HepG2 (cell line): Measurements from ENCODE around the gene DBN1. TPM values are rescaled to one million over a fixed set of nuclear protein-coding genes. Genes with fewer than 3 reads are reported as not detected.

ENCODE experiments used
- ARID3A ChIP-seq: IDR thresholded peaks from 2 replicates; pipeline ENCODE4 v1.6.1; 2012; ENCODE audit warnings: low read depth, low read length, improper control_type of control experiment
- CBFB ChIP-seq: sonication (generic); formaldehyde crosslinking; IDR thresholded peaks from 2 replicates; pipeline ENCODE4 v1.4.0; 2020; ENCODE audit warnings: missing genetic modification reagents
- GLI4 ChIP-seq: sonication (generic); formaldehyde crosslinking; IDR thresholded peaks from 2 replicates; pipeline ENCODE4 v1.5.1; 2020; ENCODE audit warnings: missing genetic modification reagents, mild to moderate bottlenecking, moderate library complexity, borderline replicate concordance
- MAZ ChIP-seq, 2 experiments: sonication (generic) in 1 of 2; formaldehyde crosslinking in 1 of 2; IDR thresholded peaks; 2 replicates each; pipeline versions ENCODE4 v1.5.0 to v1.6.1; 2012 to 2020; ENCODE audit warnings: low read depth in 2 of 2, mild to moderate bottlenecking in 2 of 2, borderline replicate concordance in 1 of 2, improper control_type of control experiment in 1 of 2, low read length in 1 of 2, missing genetic modification reagents in 1 of 2, moderate library complexity in 1 of 2
- NFATC3 ChIP-seq: sonication (generic); formaldehyde crosslinking; IDR thresholded peaks from 2 replicates; pipeline ENCODE4 v1.5.1; 2020; ENCODE audit warnings: mild to moderate bottlenecking, missing genetic modification reagents
- POGK ChIP-seq: sonication (generic); formaldehyde crosslinking; conservative IDR thresholded peaks from 2 replicates; pipeline ENCODE4 v1.8.0; 2022; ENCODE audit warnings: mild to moderate bottlenecking, moderate library complexity, missing genetic modification reagents
- POGZ ChIP-seq: sonication (generic); formaldehyde crosslinking; IDR thresholded peaks from 2 replicates; pipeline ENCODE4 v1.4.0; 2020; ENCODE audit warnings: mild to moderate bottlenecking, missing genetic modification reagents
- ZBTB14 ChIP-seq: sonication (generic); formaldehyde crosslinking; IDR thresholded peaks from 2 replicates; pipeline ENCODE4 v1.4.0; 2020; ENCODE audit warnings: missing genetic modification reagents
- ZBTB39 ChIP-seq: sonication (generic); formaldehyde crosslinking; IDR thresholded peaks from 2 replicates; pipeline ENCODE4 v1.5.0; 2020; ENCODE audit warnings: missing genetic modification reagents
- ZGPAT ChIP-seq: IDR thresholded peaks from 2 replicates; pipeline ENCODE4 v1.6.1; 2016; ENCODE audit warnings: mild to moderate bottlenecking
- ZNF207 ChIP-seq: fragments of 450-650 bp; IDR thresholded peaks from 2 replicates; pipeline ENCODE4 v1.6.1; 2016; ENCODE audit warnings: antibody characterized with exemption, borderline replicate concordance
- ZNF589 ChIP-seq: sonication (generic); formaldehyde crosslinking; conservative IDR thresholded peaks from 2 replicates; pipeline ENCODE4 v1.8.0; 2022; ENCODE audit warnings: mild to moderate bottlenecking, moderate library complexity, missing genetic modification reagents
- ZNF614 ChIP-seq: IDR thresholded peaks from 2 replicates; pipeline ENCODE4 v1.6.1; 2018; ENCODE audit warnings: missing biosample characterization, missing genetic modification reagents, inconsistent platforms, borderline replicate concordance
- ZNF710 ChIP-seq: sonication (generic); formaldehyde crosslinking; IDR thresholded peaks from 2 replicates; pipeline ENCODE4 v1.5.0; 2020; ENCODE audit warnings: mild to moderate bottlenecking, missing genetic modification reagents, borderline replicate concordance
- ZNF720 ChIP-seq: sonication (generic); formaldehyde crosslinking; IDR thresholded peaks from 2 replicates; pipeline ENCODE4 v1.4.0; 2020; ENCODE audit warnings: missing genetic modification reagents
- polyA plus RNA-seq, 8 experiments: library from polyadenylated mRNA; depleted of rRNA in 3 of 8; stranded (reverse) in 7 of 8; unstranded in 1 of 8; fragments of >200 nt; fragmentation: Illumina TruSeq in 4 of 8; extraction: Trizol in 4 of 8; gene quantifications; 2 replicates each; pipeline versions ENCODE4 v1.2.1 to v1.2.3, GENCODE V29; 2011 to 2016; ENCODE audit warnings: low read depth in 4 of 8, missing spikeins in 1 of 8, mixed read lengths in 1 of 8; ENCODE audit not compliant: insufficient read depth in 1 of 8
- total RNA-seq, 5 experiments: library from RNA; depleted of rRNA; stranded (reverse); fragments of >200 nt; fragmentation: Illumina TruSeq; extraction: Trizol; gene quantifications; 2 replicates each; pipeline ENCODE4 v1.2.3, GENCODE V29; 2016; ENCODE audit warnings: low read depth in 1 of 5

DBN1 gene
- total and polyA plus RNA-seq, 2 of the 13 experiments (the other 11 are each of a cell fraction or from before 2014, with no cell fraction given): 27.0 to 37.3 TPM

- TF ChIP-seq ZBTB14 (CRISPR knock-in tag): no peak
- TF ChIP-seq MAZ (IDR thresholded peaks at IDR 0.05; ENCODE audit: borderline replicate concordance, low read depth, low read length): no peak; the same call in 1 of the 2 replicates
- no peak for TF ChIP-seq MAZ (CRISPR knock-in tag; IDR thresholded peaks at IDR 0.05; ENCODE audit: low read depth)
- TF ChIP-seq ZBTB39 (CRISPR knock-in tag): no peak
- no peak; the same call in 1 of the 2 replicates for TF ChIP-seq CBFB (CRISPR knock-in tag)
- TF ChIP-seq ZNF589 (CRISPR knock-in tag): 0 out of 2 replicates have a peak, but pooled peaks have one; percentile 32
- no peak for TF ChIP-seq ARID3A
- TF ChIP-seq NFATC3 (CRISPR knock-in tag): no peak
- TF ChIP-seq ZNF614 (CRISPR knock-in tag): peak; percentile 45; the same call in 1 of the 2 replicates
- TF ChIP-seq POGK (CRISPR knock-in tag): peak; percentile 71; the same call in 1 of the 2 replicates
- TF ChIP-seq ZNF710 (CRISPR knock-in tag): no peak
- TF ChIP-seq POGZ: peak; percentile 55; the same call in 1 of the 2 replicates
- TF ChIP-seq ZNF207: no peak
- no peak for TF ChIP-seq ZNF720 (CRISPR knock-in tag)
- TF ChIP-seq GLI4 (CRISPR knock-in tag): no peak
- TF ChIP-seq ZGPAT (CRISPR knock-in tag): peak; percentile 74
Observed at GRCh38 chr5:177447611-177448243, 25.7 kb downstream of the DBN1 start (continued).
